Endothelial cell of umbilical vein (primary cell): ENCODE data around the gene EDEM1. TPM values are rescaled to one million over a fixed set of nuclear protein-coding genes. Genes with fewer than 3 reads are reported as not detected.

Experiments
- BruUV-seq: library from RNA; stranded (reverse); fragments of 400-500 nt; replicated peaks from 2 replicates; lab custom pipeline; 2021; lab: Mats Ljungman, UMichigan
- CTCF ChIA-PET: fragments of 300-600, 350-600 bp; sonication (Branson Sonifier 250); formaldehyde crosslinking; loops from one replicate; lab custom pipeline; 2021; ENCODE audit warnings: antibody characterized with exemption, inconsistent platforms; lab: Charles Lee
- POLR2A ChIA-PET: fragments of 300-600, 350-600 bp; sonication (Branson Sonifier 250); formaldehyde crosslinking; loops from one replicate; lab custom pipeline; 2021; ENCODE audit warnings: antibody characterized with exemption, inconsistent platforms; lab: Charles Lee
- DNase-seq: peaks from one replicate; pipeline ENCODE4 v3.0.0-alpha.2; 2011; ENCODE audit warnings: low read depth, low spot score
- FAIRE-seq: peaks from 2 replicates; lab custom pipeline; 2011; peaks lifted over from hg19 to GRCh38; lab: Jason Lieb, UNC
- H2AFZ ChIP-seq: 2 replicates; pipeline ENCODE4 v1.6.0; 2012; ENCODE audit warnings: low read depth, low read length, control low read depth, inconsistent platforms
- H3K27ac ChIP-seq: 2 replicates; pipeline ENCODE4 v1.5.1; 2011; ENCODE audit warnings: low read depth, mild to moderate bottlenecking, control low read depth, low read length, moderate library complexity; ENCODE audit not compliant: insufficient read depth
- H3K27me3 ChIP-seq, 2 experiments: 2 replicates each; pipeline versions ENCODE4 v1.6.0 to v1.6.1; 2011; ENCODE audit warnings: low read length in 2 of 2, mixed read lengths in 1 of 2; ENCODE audit not compliant: control insufficient read depth in 2 of 2, insufficient read depth in 2 of 2
- H3K36me3 ChIP-seq, 2 experiments: 2 replicates in 1 of 2; 3 replicates in 1 of 2; pipeline ENCODE4 v1.5.1; 2011; ENCODE audit warnings: low read length in 2 of 2, mild to moderate bottlenecking in 1 of 2, moderate library complexity in 1 of 2; ENCODE audit not compliant: control insufficient read depth in 2 of 2, insufficient read depth in 2 of 2; ENCODE audit errors: extremely low read depth in 1 of 2
- H3K4me1 ChIP-seq: 3 replicates; pipeline ENCODE4 v1.5.1; 2011; ENCODE audit warnings: mild to moderate bottlenecking, low read length; ENCODE audit not compliant: control insufficient read depth, insufficient read depth; ENCODE audit errors: extremely low read depth
- H3K4me2 ChIP-seq: 2 replicates; pipeline ENCODE4 v1.6.1; 2011; ENCODE audit warnings: low read length, control low read depth, mixed read lengths; ENCODE audit not compliant: insufficient read depth
- H3K4me3 ChIP-seq, 3 experiments: fragments of 200-600 bp in 1 of 3; sonication (generic), shearing (Covaris generic) in 1 of 3; replicated peaks in 1 of 3; 2 replicates each; pipeline ENCODE4 v1.5.1; 2011 to 2016; ENCODE audit warnings: control low read depth in 3 of 3, low read length in 3 of 3, mild to moderate bottlenecking in 2 of 3, inconsistent platforms in 1 of 3, low read depth in 1 of 3, moderate library complexity in 1 of 3; ENCODE audit not compliant: insufficient read depth in 1 of 3
- H3K79me2 ChIP-seq: 2 replicates; pipeline ENCODE4 v1.6.0; 2012; ENCODE audit warnings: low read length, inconsistent platforms; ENCODE audit not compliant: control insufficient read depth, insufficient read depth
- H3K9ac ChIP-seq: replicated peaks from 2 replicates; pipeline ENCODE3; 2011; ENCODE audit warnings: low read length, control low read depth; ENCODE audit not compliant: insufficient read depth; ENCODE audit errors: extremely low read depth
- H3K9me1 ChIP-seq: replicated peaks from 3 replicates; pipeline ENCODE4 v1.6.0; 2011; ENCODE audit warnings: mild to moderate bottlenecking, low read length; ENCODE audit not compliant: control insufficient read depth, insufficient read depth; ENCODE audit errors: extremely low read depth
- H3K9me3 ChIP-seq: replicated peaks from 2 replicates; pipeline ENCODE4 v1.5.1; 2012; ENCODE audit warnings: low read length, inconsistent platforms; ENCODE audit not compliant: control insufficient read depth, insufficient read depth
- H4K20me1 ChIP-seq: replicated peaks from 2 replicates; pipeline ENCODE3; 2011; ENCODE audit warnings: mild to moderate bottlenecking, low read length; ENCODE audit not compliant: control insufficient read depth, insufficient read depth; ENCODE audit errors: extremely low read depth
- EZH2 ChIP-seq: IDR thresholded peaks from 2 replicates; pipeline ENCODE4 v1.6.1; 2012; ENCODE audit warnings: borderline replicate concordance, low read depth, mild to moderate bottlenecking, moderate library complexity, low read length, inconsistent platforms; ENCODE audit not compliant: severe bottlenecking
- FOS ChIP-seq: IDR thresholded peaks from 2 replicates; pipeline ENCODE4 v1.6.1; 2011; ENCODE audit warnings: mild to moderate bottlenecking, low read length, moderate library complexity, borderline replicate concordance; ENCODE audit not compliant: insufficient read depth
- GATA2 ChIP-seq: IDR thresholded peaks from 2 replicates; pipeline ENCODE4 v1.7.0; 2011; ENCODE audit warnings: low read depth, mild to moderate bottlenecking, moderate library complexity, mixed read lengths, low read length; ENCODE audit not compliant: insufficient read length, insufficient read depth
- JUN ChIP-seq: IDR thresholded peaks from 2 replicates; pipeline ENCODE4 v1.6.1; 2011; ENCODE audit warnings: borderline replicate concordance, low read depth; ENCODE audit not compliant: insufficient read length, insufficient read depth
- MYC ChIP-seq: IDR thresholded peaks from one replicate; pipeline ENCODE4 v1.6.1; 2011; ENCODE audit warnings: mild to moderate bottlenecking, low read depth, low read length
- POLR2A ChIP-seq: IDR thresholded peaks from 2 replicates; pipeline ENCODE4 v1.6.1; 2012; ENCODE audit warnings: low read depth, mild to moderate bottlenecking, control low read depth, low read length
- POLR2AphosphoS5 ChIP-seq: IDR thresholded peaks from 2 replicates; pipeline ENCODE4 v1.6.1; 2012; ENCODE audit warnings: low read depth, mild to moderate bottlenecking, control low read depth, low read length, moderate library complexity; ENCODE audit not compliant: insufficient read depth
- dilution Hi-C: fragments of 300-500 bp; cut with MboI; formaldehyde crosslinking; loops from one replicate; pipeline ENCODE4 v1.15.0; 2019; ENCODE audit warnings: low sequenced_read_pairs; ENCODE audit not compliant: extremely low pct_ligation_motif_present
- intact Hi-C: fragments of 100-400 bp; cut with micrococcal nuclease; formaldehyde crosslinking; loops from one replicate; pipeline ENCODE4 v1.10.0; 2022
- polyA plus RNA-seq, 4 experiments: library from polyadenylated mRNA; depleted of rRNA in 3 of 4; stranded (reverse) in 3 of 4; unstranded in 1 of 4; fragments of >200 nt; gene quantifications; 2 replicates each; pipeline versions ENCODE4 v1.2.1 to v1.2.3, GENCODE V29; 2011 to 2012; ENCODE audit warnings: missing spikeins in 1 of 4
- total RNA-seq: library from RNA; stranded (reverse); gene quantifications from 2 replicates; pipeline ENCODE4 v1.2.3, GENCODE V29; 2021
- TF ChIP-seq, protein P1 (sequence below), 2 donors: IDR thresholded peaks; 1 replicate in 1 of 2; 2 replicates in 1 of 2; pipeline ENCODE4 v1.5.1; 2011; ENCODE audit warnings: low read length in 2 of 2, mild to moderate bottlenecking in 2 of 2, moderate library complexity in 2 of 2, control low read depth in 1 of 2, inconsistent platforms in 1 of 2, low read depth in 1 of 2; ENCODE audit not compliant: insufficient read depth in 1 of 2; ENCODE audit errors: extremely low read depth in 1 of 2
- TF ChIP-seq, protein P2 (sequence below): IDR thresholded peaks from 2 replicates; pipeline ENCODE4 v1.6.1; 2011; ENCODE audit not compliant: insufficient read depth, insufficient read length

Gene EDEM1
- total and polyA plus RNA-seq, 2 donors (not counting 3 experiments of a cell fraction or from before 2014, with no cell fraction given), result 19.4 to 61.1 TPM

DNA sequence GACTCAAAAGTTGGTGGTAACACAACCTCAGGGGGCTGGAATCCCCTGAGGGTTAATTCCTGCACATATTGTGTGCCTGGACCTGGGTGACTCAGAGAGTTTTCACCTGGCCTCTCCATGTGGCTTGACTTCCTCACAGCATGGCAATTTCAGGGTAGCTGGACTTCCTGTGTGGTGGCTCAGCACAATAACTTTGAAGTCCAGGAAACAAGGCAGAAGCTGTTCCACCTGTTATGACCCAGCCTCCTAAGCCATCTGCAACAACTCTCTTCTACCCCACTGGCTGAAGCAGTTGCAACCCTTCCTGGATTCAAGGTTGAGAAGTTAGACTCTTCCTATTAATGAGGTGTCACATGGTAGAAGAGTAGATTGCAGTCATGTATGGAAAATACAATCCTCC, 58.4 kb downstream of the EDEM1 start:
- H2AFZ ChIP-seq, result no peak overlapping the region
- no peaks in the 10 kb centered on the region for H3K4me1 ChIP-seq
- no TSS peak for BruUV-seq
- no peaks in the 10 kb centered on the region for H3K79me2 ChIP-seq
- TF ChIP-seq EZH2 (no peak), POLR2A (no peak), POLR2AphosphoS5 (no peak), FOS (no peak), GATA2 (no peak), MYC (no peak), JUN (no peak)
- TF ChIP-seq, protein P1, sequence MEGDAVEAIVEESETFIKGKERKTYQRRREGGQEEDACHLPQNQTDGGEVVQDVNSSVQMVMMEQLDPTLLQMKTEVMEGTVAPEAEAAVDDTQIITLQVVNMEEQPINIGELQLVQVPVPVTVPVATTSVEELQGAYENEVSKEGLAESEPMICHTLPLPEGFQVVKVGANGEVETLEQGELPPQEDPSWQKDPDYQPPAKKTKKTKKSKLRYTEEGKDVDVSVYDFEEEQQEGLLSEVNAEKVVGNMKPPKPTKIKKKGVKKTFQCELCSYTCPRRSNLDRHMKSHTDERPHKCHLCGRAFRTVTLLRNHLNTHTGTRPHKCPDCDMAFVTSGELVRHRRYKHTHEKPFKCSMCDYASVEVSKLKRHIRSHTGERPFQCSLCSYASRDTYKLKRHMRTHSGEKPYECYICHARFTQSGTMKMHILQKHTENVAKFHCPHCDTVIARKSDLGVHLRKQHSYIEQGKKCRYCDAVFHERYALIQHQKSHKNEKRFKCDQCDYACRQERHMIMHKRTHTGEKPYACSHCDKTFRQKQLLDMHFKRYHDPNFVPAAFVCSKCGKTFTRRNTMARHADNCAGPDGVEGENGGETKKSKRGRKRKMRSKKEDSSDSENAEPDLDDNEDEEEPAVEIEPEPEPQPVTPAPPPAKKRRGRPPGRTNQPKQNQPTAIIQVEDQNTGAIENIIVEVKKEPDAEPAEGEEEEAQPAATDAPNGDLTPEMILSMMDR (IDR thresholded peaks at IDR 0.05; ENCODE audit: extremely low read depth in 1 of 2, insufficient read depth in 1 of 2, low read depth in 1 of 2, low read length in 2 of 2), result no peak
- TF ChIP-seq, protein P2, sequence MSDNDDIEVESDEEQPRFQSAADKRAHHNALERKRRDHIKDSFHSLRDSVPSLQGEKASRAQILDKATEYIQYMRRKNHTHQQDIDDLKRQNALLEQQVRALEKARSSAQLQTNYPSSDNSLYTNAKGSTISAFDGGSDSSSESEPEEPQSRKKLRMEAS, result no peak
- H3K4me3 ChIP-seq, result no peak overlapping the region
- intact Hi-C loops (no loop called here), dilution Hi-C loops (no loop called here)
- H3K4me2 ChIP-seq, result no peak overlapping the region
- no peaks in the 10 kb centered on the region for H3K27me3 ChIP-seq
- ChIA-PET POLR2A (no interaction called here), CTCF (no interaction called here)
- no peak overlapping the region for H3K27ac ChIP-seq
- H3K9me3 ChIP-seq, result no peaks in the 10 kb centered on the region
- H3K9ac ChIP-seq, result no peak overlapping the region
- no peaks in the 10 kb centered on the region for H3K9me1 ChIP-seq
- H4K20me1 ChIP-seq, result no peaks in the 10 kb centered on the region
- no peak for DNase-seq
- H3K36me3 ChIP-seq, result no peaks in the 10 kb centered on the region
- FAIRE-seq, result no peak
